ENCODE results near the gene FIP1L1.

The FIP1L1 gene

GRCh38 chr4:53424280-53424679, 46.8 kb downstream of the FIP1L1 start:
- Histone ChIP-seq H2AFZ (ENCODE audit: low read depth, low read length, severe bottlenecking) (no peak overlapping the region), H3K27ac (ENCODE audit: low read depth, low read length) (no peak overlapping the region), H3K9ac (ENCODE audit: low read length) (no peak overlapping the region), H3K9me3 (ENCODE audit: insufficient read depth, low read length) (no peaks in the 10 kb centered on the region), H3K9me2 (replicated peaks; ENCODE audit: insufficient read depth, low read length) (no peaks in the 10 kb centered on the region), H3F3A (ENCODE audit: insufficient read depth) (peaks cover 3% of the 10 kb centered on the region; the same call in 1 of the 2 replicates), H4K20me1 (ENCODE audit: low read depth, low read length) (no peaks in the 10 kb centered on the region), H3K4me2 (ENCODE audit: low read depth, low read length, poor library complexity, severe bottlenecking) (no peak overlapping the region), H3K36me3 (ENCODE audit: low read length) (peaks cover 11% of the 10 kb centered on the region; the same call in 1 of the 2 replicates), H3K79me2 (ENCODE audit: insufficient read depth, low read length) (no peaks in the 10 kb centered on the region), H3K27me3 (ENCODE audit: low read length) (no peaks in the 10 kb centered on the region), H3K4me3 (ENCODE audit: insufficient read depth, low read length, poor library complexity, severe bottlenecking) (no peak overlapping the region)
- TF ChIP-seq, protein P1, sequence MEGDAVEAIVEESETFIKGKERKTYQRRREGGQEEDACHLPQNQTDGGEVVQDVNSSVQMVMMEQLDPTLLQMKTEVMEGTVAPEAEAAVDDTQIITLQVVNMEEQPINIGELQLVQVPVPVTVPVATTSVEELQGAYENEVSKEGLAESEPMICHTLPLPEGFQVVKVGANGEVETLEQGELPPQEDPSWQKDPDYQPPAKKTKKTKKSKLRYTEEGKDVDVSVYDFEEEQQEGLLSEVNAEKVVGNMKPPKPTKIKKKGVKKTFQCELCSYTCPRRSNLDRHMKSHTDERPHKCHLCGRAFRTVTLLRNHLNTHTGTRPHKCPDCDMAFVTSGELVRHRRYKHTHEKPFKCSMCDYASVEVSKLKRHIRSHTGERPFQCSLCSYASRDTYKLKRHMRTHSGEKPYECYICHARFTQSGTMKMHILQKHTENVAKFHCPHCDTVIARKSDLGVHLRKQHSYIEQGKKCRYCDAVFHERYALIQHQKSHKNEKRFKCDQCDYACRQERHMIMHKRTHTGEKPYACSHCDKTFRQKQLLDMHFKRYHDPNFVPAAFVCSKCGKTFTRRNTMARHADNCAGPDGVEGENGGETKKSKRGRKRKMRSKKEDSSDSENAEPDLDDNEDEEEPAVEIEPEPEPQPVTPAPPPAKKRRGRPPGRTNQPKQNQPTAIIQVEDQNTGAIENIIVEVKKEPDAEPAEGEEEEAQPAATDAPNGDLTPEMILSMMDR (IDR thresholded peaks at IDR 0.05; ENCODE audit: insufficient read depth, low read length, poor library complexity, severe bottlenecking) = no peak
- TF ChIP-seq EZH2phosphoT487 (conservative IDR thresholded peaks at IDR 0.05; ENCODE audit: low read length) = no peak

DNA sequence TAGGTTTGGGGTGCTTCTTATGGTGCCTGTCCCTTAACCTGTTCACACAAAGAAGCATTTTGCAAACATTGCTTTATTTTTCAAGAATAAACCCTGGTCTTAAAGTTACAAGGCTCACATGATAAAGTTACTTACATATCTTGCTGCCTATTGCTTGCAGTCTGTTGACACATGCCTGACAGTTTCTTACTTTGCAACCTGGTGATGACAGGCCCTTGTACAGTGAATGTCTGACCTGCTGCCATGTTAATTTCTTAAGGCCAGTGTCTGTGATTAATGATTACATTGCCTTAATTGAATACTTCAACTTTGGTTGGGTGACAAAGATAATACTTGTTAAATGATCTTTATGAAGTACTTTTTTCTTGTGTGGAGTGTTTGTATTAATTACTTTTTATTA, 49.9 kb downstream of the FIP1L1 start:
- Histone ChIP-seq H3K9ac (ENCODE audit: low read length) (no peak overlapping the region), H4K20me1 (ENCODE audit: low read depth, low read length) (no peaks in the 10 kb centered on the region), H3F3A (ENCODE audit: insufficient read depth) (peaks cover 3% of the 10 kb centered on the region; the same call in 1 of the 2 replicates), H3K27me3 (ENCODE audit: low read length) (no peaks in the 10 kb centered on the region), H3K9me3 (ENCODE audit: insufficient read depth, low read length) (no peaks in the 10 kb centered on the region), H3K4me3 (ENCODE audit: insufficient read depth, low read length, poor library complexity, severe bottlenecking) (no peak overlapping the region), H2AFZ (ENCODE audit: low read depth, low read length, severe bottlenecking) (no peak overlapping the region), H3K36me3 (ENCODE audit: low read length) (peaks cover 14% of the 10 kb centered on the region; the same call in 1 of the 2 replicates), H3K79me2 (ENCODE audit: insufficient read depth, low read length) (no peaks in the 10 kb centered on the region), H3K9me2 (replicated peaks; ENCODE audit: insufficient read depth, low read length) (no peaks in the 10 kb centered on the region), H3K27ac (ENCODE audit: low read depth, low read length) (no peak overlapping the region), H3K4me2 (ENCODE audit: low read depth, low read length, poor library complexity, severe bottlenecking) (no peak overlapping the region)
- TF ChIP-seq, protein P1 (IDR thresholded peaks at IDR 0.05; ENCODE audit: insufficient read depth, low read length, poor library complexity, severe bottlenecking) = no peak
- no peak for TF ChIP-seq EZH2phosphoT487 (conservative IDR thresholded peaks at IDR 0.05; ENCODE audit: low read length)

- no peak overlapping the region for H2AFZ ChIP-seq (ENCODE audit: low read depth, low read length, severe bottlenecking)
- no peak for TF ChIP-seq EZH2phosphoT487 (conservative IDR thresholded peaks at IDR 0.05; ENCODE audit: low read length)
- TF ChIP-seq, protein P1 (IDR thresholded peaks at IDR 0.05; ENCODE audit: insufficient read depth, low read length, poor library complexity, severe bottlenecking) = no peak
- H3K4me3 ChIP-seq (ENCODE audit: insufficient read depth, low read length, poor library complexity, severe bottlenecking) = no peak overlapping the region
- no peaks in the 10 kb centered on the region for H3K9me2 ChIP-seq (replicated peaks; ENCODE audit: insufficient read depth, low read length)
- no peaks in the 10 kb centered on the region for H3K9me3 ChIP-seq (ENCODE audit: insufficient read depth, low read length)
- H3K36me3 ChIP-seq (ENCODE audit: low read length) = peaks cover 14% of the 10 kb centered on the region; the same call in 1 of the 2 replicates
- no peak overlapping the region for H3K4me2 ChIP-seq (ENCODE audit: low read depth, low read length, poor library complexity, severe bottlenecking)
- H4K20me1 ChIP-seq (ENCODE audit: low read depth, low read length) = no peaks in the 10 kb centered on the region
- H3K27me3 ChIP-seq (ENCODE audit: low read length) = no peaks in the 10 kb centered on the region
- no peaks in the 10 kb centered on the region for H3F3A ChIP-seq (ENCODE audit: insufficient read depth)
- no peak overlapping the region for H3K27ac ChIP-seq (ENCODE audit: low read depth, low read length)
- H3K79me2 ChIP-seq (ENCODE audit: insufficient read depth, low read length) = no peaks in the 10 kb centered on the region
- no peak overlapping the region for H3K9ac ChIP-seq (ENCODE audit: low read length)
Measured at GRCh38 chr4:53431052-53431451, 53.6 kb downstream of the FIP1L1 start.
